ENCODE results near the gene KIF26B. TPM values are rescaled to one million over a fixed set of nuclear protein-coding genes. Genes with fewer than 3 reads are reported as not detected.

KIF26B gene
- total and polyA plus RNA-seq, 7 donors, result 0.01 to 0.32 (median 0.06) TPM

- ATAC-seq, result no peak
- no peaks in the 10 kb centered on the region for H3K36me3 ChIP-seq (ENCODE audit: insufficient read depth in 1 of 2, low read depth in 1 of 2)
- intact Hi-C loops (cut with DNase I), result loop anchor here (2.0 to 10.0 kb wide), 2 partner anchors 1299 to 1337 kb away; no protein-coding TSS in a partner anchor
- peaks cover 0 to 89% (median 22%) of the 10 kb centered on the region in 3 donors for H3K27me3 ChIP-seq (ENCODE audit: insufficient read depth in 3 of 3, low read length in 2 of 3)
- 0 to 1% (median 0%) methylated on average over 53 to 57 of the region's 57 CpGs for WGBS, 3 donors
- H3K27ac ChIP-seq, result no peak overlapping the region
- H3K4me1 ChIP-seq, result peaks cover 29% of the 10 kb centered on the region
- peak overlapping the region; percentile 64 for H3K4me3 ChIP-seq
- DNase-seq, result no peak
- no peaks in the 10 kb centered on the region for H3K9me3 ChIP-seq
- TF ChIP-seq CTCF (IDR thresholded peaks at IDR 0.05), result no peak
Measured at GRCh38 chr1:245155272-245156040, 671 bp downstream of the KIF26B start.

- H3K27me3 ChIP-seq (ENCODE audit: insufficient read depth in 3 of 3, low read length in 2 of 3), result peaks cover 0 to 86% (median 20%) of the 10 kb centered on the region in 3 donors
- peak overlapping the region; percentile 64 for H3K4me3 ChIP-seq
- intact Hi-C loops (cut with DNase I), result loop anchor here (2.0 to 10.0 kb wide), 2 partner anchors 1299 to 1337 kb away; no protein-coding TSS in a partner anchor
- ATAC-seq (peak; percentile 87 to 92 (median 90)), DNase-seq (peak; percentile 77 to 88)
- TF ChIP-seq CTCF (IDR thresholded peaks at IDR 0.05), result peak; percentile 71
- 0 to 1% (median 1%) methylated on average over 47 to 74 of the region's 74 CpGs for WGBS, 3 donors
- no peak overlapping the region for H3K27ac ChIP-seq
- H3K36me3 ChIP-seq (ENCODE audit: insufficient read depth in 1 of 2, low read depth in 1 of 2), result no peaks in the 10 kb centered on the region
- H3K9me3 ChIP-seq, result no peaks in the 10 kb centered on the region
- H3K4me1 ChIP-seq, result peaks cover 29% of the 10 kb centered on the region
Measured at GRCh38 chr1:245156041-245156735, 1.4 kb downstream of the KIF26B start.

GRCh38 chr1:245156736-245157505, 2.1 kb downstream of the KIF26B start:
- peak; percentile 9 for TF ChIP-seq CTCF (IDR thresholded peaks at IDR 0.05)
- Histone ChIP-seq H3K27ac (no peak overlapping the region), H3K4me1 (peaks cover 29% of the 10 kb centered on the region), H3K36me3 (ENCODE audit: insufficient read depth in 1 of 2, low read depth in 1 of 2) (no peaks in the 10 kb centered on the region), H3K9me3 (no peaks in the 10 kb centered on the region), H3K27me3 (ENCODE audit: insufficient read depth in 3 of 3, low read length in 2 of 3) (peaks cover 0 to 79% (median 20%) of the 10 kb centered on the region in 3 donors), H3K4me3 (peak overlapping the region; percentile 64)
- no peak for DNase-seq
- 7 to 11% (median 9%) methylated on average over 38 to 44 of the region's 44 CpGs for WGBS, 3 donors
- intact Hi-C loops (cut with DNase I), result loop anchor here (2.0 to 10.0 kb wide), 2 partner anchors 1298 to 1336 kb away; no protein-coding TSS in a partner anchor
- ATAC-seq, result no peak

- TF ChIP-seq CTCF (IDR thresholded peaks at IDR 0.05), result no peak
- H3K27ac ChIP-seq, result no peak overlapping the region
- 88 to 98% (median 91%) methylated on average over 3 of the region's 3 CpGs for WGBS, 3 donors
- no peak overlapping the region for H3K4me3 ChIP-seq
- DNase-seq (no peak), ATAC-seq (no peak)
- H3K27me3 ChIP-seq (ENCODE audit: insufficient read depth in 3 of 3, low read length in 2 of 3), result peaks cover 0 to 78% (median 18%) of the 10 kb centered on the region in 3 donors
- intact Hi-C loops (cut with DNase I), result loop anchor here (2.0 to 10.0 kb wide), 2 partner anchors 1292 to 1296 kb away; no protein-coding TSS in a partner anchor
- H3K4me1 ChIP-seq, result peaks cover 24% of the 10 kb centered on the region
- H3K9me3 ChIP-seq, result no peaks in the 10 kb centered on the region
- no peaks in the 10 kb centered on the region for H3K36me3 ChIP-seq (ENCODE audit: insufficient read depth in 1 of 2, low read depth in 1 of 2)
Measured at GRCh38 chr1:245158913-245159312, 4.1 kb downstream of the KIF26B start.
